DLD1 (cell line): ENCODE results near the gene STX2.
"Not testable (repeated sequence)": the region's sequence is repeated elsewhere in the genome, so short reads cannot be mapped to it uniquely, and the experiment has no call there.

ENCODE experiments used
- in situ Hi-C: cut with HindIII; loops from 2 replicates; pipeline ENCODE4 v1.10.0; 2017; ENCODE audit warnings: low sequenced_read_pairs

Gene STX2

GRCh38 chr12:130768120-130768519, 70.9 kb downstream of the STX2 start:
- in situ Hi-C loops = no loop called here

- in situ Hi-C loops = no loop called here
These were observed 72.6 kb downstream of the STX2 start for GRCh38 chr12:130766470-130766869.

DNA sequence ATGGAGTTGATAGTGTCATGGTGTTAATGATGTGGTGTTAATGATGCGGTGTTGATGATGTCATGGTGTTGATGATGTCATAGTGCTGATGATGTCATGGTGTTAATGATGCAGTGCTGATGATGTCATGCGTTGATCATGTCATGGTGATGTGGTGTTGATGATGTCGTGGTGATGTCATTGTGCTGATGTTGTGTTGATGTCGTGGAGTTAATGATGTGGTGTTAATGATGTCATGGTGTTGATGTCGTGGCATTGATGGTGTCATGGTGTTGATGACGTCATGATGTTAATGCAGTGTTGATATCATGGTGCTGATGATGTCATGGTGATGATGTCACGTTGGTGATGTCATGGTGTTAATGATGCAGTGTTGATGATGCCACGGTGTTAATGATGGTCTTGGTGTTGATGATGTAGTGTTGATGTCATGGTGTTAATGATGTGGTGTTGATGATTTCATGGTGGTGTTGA, 73.8 kb downstream of the STX2 start:
- in situ Hi-C loops = no loop called here

DNA sequence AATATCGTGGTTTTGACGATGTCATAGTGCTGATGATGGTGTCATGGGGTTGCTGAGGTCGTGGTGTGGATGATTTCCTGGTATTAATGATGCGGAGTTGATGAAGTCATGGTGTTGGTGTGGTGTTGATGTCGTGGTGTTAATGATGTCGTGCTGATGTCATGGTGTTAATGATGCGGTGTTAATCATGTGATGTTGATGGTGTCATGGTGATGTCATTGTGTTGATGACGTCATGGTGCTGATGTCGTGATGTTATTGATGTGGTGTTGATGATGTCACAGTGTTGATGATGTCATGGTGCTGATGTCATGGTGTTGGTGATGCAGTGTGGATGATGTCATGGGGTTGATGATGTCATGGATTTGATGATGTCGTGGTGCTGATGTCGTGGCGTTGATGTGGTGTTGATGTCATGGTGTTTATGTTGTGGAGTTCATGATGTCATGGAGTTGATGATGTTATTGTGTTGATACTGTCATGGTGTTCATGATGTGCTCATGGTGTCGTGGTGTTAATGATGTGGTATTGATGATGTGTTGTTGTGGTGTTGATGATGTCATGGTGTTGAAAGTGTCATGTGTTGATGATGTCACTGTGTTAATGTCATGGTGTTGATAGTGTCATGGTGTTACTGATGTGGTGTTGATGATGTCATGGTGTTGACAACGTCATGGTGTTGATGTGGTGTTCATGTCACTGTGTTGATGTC, 74.4 kb downstream of the STX2 start:
- in situ Hi-C loops = no loop called here

GRCh38 chr12:130764073-130764472, 75.0 kb downstream of the STX2 start:
- in situ Hi-C loops = no loop called here

GRCh38 chr12:130762319-130762675, 76.8 kb downstream of the STX2 start:
- in situ Hi-C loops = no loop called here

GRCh38 chr12:130761537-130762318, 77.3 kb downstream of the STX2 start:
- in situ Hi-C loops = no loop called here

GRCh38 chr12:130754234-130754901, 84.7 kb downstream of the STX2 start:
- in situ Hi-C loops = no loop called here

GRCh38 chr12:130752692-130753230, 86.3 kb downstream of the STX2 start:
- in situ Hi-C loops = no loop called here

DNA sequence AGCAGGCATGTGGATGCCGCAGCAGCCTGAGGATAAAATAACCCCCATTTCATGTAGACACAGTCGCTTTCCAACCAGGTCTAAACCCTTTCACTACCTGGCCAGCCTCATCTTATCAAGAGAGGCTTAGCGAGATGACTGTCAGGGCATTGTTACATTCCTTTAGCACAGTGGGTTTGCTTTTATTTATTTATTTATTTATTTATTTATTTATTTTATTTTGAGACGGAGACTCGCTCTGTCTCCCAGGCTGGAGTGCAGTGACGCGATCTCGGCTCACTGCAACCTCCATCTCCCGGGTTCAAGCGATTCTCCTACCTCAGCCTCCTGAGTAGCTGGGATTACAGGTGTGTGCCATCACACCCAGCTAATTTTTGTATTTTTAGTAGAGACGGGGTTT, 87.0 kb downstream of the STX2 start:
- in situ Hi-C loops = not testable (repeated sequence)

DNA sequence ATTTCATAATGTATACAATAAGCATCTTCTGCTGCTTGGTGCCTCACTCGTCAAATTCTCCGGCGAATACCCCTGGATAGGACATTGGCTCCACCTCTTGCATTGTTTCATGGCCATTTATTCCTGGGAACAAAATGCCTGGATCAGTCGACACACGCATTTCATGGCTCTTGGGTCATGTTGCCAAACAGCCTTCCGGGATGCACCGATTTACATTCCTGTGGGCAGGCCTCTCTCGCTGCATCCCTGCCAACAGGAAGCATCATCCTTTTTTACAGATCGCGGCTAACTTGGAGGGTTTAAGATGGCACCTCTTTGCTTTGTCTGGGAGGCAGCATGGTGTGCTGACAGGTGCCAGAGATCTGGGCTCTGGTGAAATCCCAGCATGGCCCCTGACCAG, 90.3 kb downstream of the STX2 start:
- in situ Hi-C loops = loop anchor here (25.0 kb wide), 1 partner anchor 711 kb away; no protein-coding TSS in a partner anchor

- in situ Hi-C loops = loop anchor here (25.0 kb wide), 1 partner anchor 711 kb away; no protein-coding TSS in a partner anchor
These were observed 90.9 kb downstream of the STX2 start for GRCh38 chr12:130747867-130748740.

DNA sequence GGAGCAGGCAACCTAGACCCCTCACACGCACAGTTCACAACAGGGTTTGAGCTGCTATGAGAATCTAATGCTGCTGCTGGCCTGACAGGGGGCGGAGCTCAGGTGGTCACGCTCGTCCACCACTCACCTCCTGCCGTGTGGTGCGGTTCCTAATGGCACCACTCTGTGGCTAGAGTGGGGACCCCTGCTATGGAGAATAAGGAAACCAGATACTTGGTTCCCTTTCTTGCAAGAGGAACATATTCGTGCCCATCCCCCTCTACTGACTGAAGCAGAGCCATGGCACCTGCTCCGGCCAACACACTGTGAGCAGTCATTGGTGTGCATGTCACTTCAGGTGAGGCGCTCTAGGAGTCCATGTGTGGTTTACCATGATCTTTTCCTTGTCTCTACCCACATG, 92.5 kb downstream of the STX2 start:
- in situ Hi-C loops = loop anchor here (25.0 kb wide), 1 partner anchor 709 kb away; no protein-coding TSS in a partner anchor

DNA sequence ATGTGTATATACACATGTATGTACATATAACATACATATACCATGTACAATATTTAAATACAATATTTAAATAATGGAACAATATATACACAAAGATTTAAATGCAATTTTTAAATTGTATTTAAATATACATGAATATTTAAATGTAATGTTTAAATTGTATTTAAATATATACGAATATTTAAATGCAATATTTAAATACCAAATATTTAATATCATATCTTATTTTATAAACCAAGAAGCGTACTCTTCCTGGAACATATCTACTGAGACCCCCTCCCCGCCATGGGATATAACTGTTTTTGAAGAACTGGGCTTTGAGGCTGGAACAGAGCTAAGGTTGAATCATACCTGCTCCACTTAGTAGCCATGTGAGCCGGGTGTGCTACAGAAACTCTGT, 93.1 kb downstream of the STX2 start:
- in situ Hi-C loops = loop anchor here (25.0 kb wide), 1 partner anchor 709 kb away; no protein-coding TSS in a partner anchor

DNA sequence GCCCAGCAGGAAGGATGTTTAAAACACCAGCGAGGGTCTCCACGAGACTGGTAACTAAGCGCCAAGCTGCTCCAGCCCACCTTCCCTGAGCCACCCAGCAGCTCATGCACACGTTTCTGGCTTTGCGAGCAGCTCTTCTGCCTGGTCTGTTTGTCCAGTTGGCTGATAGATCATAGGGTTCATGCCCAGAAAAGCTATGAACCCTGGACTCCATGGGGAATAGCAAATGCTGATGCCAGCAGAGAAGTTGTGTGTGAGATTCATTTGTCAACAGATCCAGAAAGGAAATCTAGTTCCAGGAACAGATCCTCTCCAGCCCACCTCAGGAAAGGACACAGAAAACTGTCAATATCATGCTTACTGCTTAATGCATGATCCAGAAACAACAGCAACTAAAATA, 94.8 kb downstream of the STX2 start:
- in situ Hi-C loops = loop anchor here (25.0 kb wide), 1 partner anchor 707 kb away; no protein-coding TSS in a partner anchor

DNA sequence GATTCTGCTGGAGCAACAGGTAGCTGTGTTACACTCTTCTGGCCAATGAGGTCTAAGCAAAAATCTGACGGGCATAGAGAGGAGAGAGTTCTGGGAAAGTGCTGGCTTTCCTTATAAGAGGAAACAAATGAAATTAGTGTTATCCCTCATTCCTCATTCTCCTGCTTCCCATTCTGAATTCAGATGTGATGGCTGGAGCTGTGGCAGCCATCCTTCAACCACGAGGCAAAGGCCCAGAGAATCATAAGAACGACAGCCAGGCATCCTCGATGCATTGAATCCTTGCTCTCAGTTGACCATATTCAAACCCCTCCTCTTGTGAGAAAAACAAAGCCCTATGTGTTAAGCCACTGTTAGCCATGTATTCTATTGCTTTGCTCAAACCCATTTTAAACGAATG, 95.4 kb downstream of the STX2 start:
- in situ Hi-C loops = loop anchor here (25.0 kb wide), 1 partner anchor 706 kb away; no protein-coding TSS in a partner anchor

DNA sequence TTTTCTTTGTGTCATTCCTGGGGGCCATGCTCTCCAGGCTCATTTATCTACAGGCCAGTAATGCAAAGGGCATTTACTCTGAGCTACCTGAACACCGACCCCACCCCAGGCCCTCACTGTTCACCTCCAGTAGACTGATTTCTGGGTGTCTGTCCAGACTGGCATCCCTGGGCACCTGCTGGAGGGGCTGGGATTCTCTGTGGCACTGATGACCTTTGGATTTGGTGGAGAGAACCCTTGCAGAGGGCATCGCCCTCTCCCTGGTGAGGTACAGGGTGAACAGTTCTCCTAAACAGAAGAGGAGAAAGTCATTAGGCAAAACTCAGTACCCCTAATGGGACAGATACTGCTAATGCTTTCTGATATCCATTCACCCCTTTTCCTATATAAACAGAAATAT, 95.9 kb downstream of the STX2 start:
- in situ Hi-C loops = loop anchor here (25.0 kb wide), 1 partner anchor 706 kb away; no protein-coding TSS in a partner anchor

DNA sequence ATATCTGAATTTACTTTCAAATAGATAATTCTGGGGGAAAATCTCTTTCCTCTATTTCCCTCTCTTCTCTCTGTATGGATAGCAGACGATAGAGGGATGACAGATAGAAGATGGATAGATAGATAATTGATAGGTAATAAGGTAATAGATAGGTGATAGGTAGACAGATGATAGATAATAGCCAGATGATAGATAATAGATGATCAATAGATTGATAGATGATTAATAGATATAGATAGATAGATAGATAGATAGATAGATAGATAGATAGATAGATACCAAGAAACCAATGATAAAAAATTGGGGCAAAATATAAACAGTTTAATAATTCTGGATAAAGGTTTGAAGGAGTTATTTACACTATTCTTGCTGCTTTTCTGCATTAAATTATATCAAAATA, 96.3 kb downstream of the STX2 start:
- in situ Hi-C loops = loop anchor here (25.0 kb wide), 1 partner anchor 705 kb away; no protein-coding TSS in a partner anchor

GRCh38 chr12:130742112-130742511, 96.9 kb downstream of the STX2 start:
- in situ Hi-C loops = loop anchor here (25.0 kb wide), 1 partner anchor 705 kb away; no protein-coding TSS in a partner anchor
